Epithelial cell of proximal tubule (primary cell): Measurements from ENCODE around the gene GPR84. TPM values are rescaled to one million over a fixed set of nuclear protein-coding genes. Genes with fewer than 3 reads are reported as not detected.

Experiments
- DNase-seq: peaks from one replicate; pipeline ENCODE4 v3.0.0-alpha.2; 2011; ENCODE audit warnings: low read depth
- H3K4me3 ChIP-seq: 2 replicates; pipeline ENCODE4 v1.5.1; 2011; ENCODE audit warnings: low read depth, mild to moderate bottlenecking, low read length
- total RNA-seq: library from RNA; depleted of rRNA; stranded (reverse); fragments of >200 nt; gene quantifications from 2 replicates; pipeline ENCODE4 v1.2.3, GENCODE V29; 2015
- TF ChIP-seq, protein P1 (sequence below): conservative IDR thresholded peaks from 2 replicates; pipeline ENCODE4 v1.5.1; 2012; ENCODE audit warnings: low read depth, mild to moderate bottlenecking, low read length

GPR84 gene
- total RNA-seq, 1 donor from 2014 or later, result not detected

DNA sequence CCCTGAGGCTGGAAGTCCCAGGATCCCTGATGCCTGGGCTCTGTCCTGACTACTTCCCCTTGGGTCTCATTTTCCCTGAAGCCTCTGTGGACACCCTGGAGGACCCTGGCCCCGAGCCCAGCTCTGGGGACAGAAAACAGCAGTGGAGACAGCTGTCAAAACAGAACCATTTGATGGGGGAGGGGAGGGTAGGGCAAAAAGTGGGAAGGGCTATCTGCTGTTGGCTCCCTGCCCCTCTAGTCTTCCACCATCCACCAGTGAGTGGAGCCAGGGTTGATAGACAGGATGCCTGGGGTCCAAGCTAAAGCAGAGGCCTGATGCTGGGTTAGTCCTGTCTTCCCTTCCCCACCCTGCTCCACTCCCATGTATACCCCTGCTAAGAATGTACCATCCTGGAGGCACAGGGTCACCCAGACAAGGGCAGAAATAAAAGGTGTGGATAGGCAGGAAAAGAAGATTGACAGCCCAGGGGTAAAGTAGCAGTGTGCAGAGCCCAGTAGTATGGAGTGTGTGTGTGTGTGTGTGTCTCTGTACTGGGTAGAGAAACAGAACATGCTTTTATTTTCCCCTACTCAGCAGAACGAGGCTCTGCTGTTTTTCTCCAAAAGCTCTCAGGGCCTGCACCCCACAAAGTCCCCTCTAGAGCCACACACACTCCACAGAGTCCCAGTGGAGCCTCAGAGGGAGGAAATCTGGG lies 10.4 kb upstream of the GPR84 start:
- H3K4me3 ChIP-seq, result no peak overlapping the region
- TF ChIP-seq, protein P1, sequence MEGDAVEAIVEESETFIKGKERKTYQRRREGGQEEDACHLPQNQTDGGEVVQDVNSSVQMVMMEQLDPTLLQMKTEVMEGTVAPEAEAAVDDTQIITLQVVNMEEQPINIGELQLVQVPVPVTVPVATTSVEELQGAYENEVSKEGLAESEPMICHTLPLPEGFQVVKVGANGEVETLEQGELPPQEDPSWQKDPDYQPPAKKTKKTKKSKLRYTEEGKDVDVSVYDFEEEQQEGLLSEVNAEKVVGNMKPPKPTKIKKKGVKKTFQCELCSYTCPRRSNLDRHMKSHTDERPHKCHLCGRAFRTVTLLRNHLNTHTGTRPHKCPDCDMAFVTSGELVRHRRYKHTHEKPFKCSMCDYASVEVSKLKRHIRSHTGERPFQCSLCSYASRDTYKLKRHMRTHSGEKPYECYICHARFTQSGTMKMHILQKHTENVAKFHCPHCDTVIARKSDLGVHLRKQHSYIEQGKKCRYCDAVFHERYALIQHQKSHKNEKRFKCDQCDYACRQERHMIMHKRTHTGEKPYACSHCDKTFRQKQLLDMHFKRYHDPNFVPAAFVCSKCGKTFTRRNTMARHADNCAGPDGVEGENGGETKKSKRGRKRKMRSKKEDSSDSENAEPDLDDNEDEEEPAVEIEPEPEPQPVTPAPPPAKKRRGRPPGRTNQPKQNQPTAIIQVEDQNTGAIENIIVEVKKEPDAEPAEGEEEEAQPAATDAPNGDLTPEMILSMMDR, result no peak
- no peak for DNase-seq

- TF ChIP-seq, protein P1, result no peak
- DNase-seq, result no peak
- no peak overlapping the region for H3K4me3 ChIP-seq
Measured at GRCh38 chr12:54373649-54374561, 9.6 kb upstream of the GPR84 start.

DNA sequence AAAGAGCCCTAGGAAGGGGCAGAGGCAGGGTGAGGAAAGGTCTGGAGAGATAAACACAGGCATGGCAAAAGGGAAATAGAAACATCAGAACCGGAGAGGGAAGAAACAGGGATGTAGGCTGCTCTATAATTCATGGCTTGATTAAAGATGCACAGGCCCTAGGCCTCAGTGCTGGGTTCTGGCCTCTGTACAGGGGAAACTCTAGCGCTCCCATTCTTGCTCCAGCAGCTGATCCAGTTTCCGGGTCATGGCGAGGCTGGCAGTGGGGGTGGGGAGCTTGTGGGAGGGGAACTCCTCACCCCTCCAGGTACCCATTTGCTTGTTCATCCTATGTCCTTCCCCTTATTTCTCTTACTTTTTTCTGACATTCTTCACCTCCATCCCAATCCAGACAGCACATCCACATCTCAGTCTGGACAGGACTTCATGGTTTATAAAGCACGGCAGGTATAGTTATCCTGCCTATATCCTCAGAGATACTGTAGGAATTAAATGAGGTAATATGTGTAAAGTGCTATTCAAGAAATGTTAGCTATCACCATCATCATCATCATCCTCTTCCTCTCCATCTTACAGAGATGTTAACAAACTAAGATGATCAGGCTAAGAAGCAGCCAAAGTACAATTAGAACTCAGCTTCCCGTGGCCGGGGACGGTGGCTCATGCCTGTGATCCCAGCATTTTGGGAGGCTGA lies 8.0 kb upstream of the GPR84 start:
- TF ChIP-seq, protein P1, result no peak
- DNase-seq, result no peak
- H3K4me3 ChIP-seq, result no peak overlapping the region

GRCh38 chr12:54371328-54372112 lies 7.2 kb upstream of the GPR84 start:
- TF ChIP-seq, protein P1, result no peak
- no peak overlapping the region for H3K4me3 ChIP-seq
- no peak for DNase-seq

GRCh38 chr12:54370171-54370730 lies 6.0 kb upstream of the GPR84 start:
- TF ChIP-seq, protein P1, result peak; percentile 74
- H3K4me3 ChIP-seq, result peak overlapping the region; percentile 48
- no peak for DNase-seq

DNA sequence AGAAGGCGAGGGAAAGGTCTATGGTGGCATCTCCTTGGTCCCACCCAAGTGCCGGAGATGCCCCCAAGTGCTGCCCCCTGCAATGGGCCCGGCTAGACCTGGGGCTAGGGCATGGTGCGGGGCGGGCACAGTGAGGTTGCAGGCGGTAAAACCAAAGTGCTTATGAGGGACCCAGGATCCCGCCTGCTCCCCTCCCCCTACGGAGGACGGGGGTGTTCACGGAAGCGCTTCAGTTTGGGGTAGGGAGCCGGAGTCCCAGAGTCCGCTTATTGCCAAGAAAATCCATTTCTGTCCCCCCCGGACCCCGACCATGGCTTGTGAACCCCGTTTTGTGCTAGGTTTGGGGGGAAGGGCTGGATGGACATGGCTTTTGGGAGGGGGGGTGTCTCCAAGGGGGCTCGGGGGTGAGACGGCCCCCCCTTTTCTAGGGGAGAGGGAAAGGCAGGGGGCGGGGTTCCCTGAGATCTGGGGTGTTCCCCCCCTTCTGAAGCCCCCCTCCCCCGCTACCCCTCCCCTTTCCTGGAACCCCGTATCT lies 5.4 kb upstream of the GPR84 start:
- TF ChIP-seq, protein P1, result no peak
- DNase-seq, result no peak
- H3K4me3 ChIP-seq, result peak overlapping the region; percentile 48
